Measurements from ENCODE around the gene TMCC2. TPM values are rescaled to one million over a fixed set of nuclear protein-coding genes. Genes with fewer than 3 reads are reported as not detected.
A peak's percentile ranks its signal among the peaks of the same experiment; 100 is the strongest.

The TMCC2 gene
- total RNA-seq, 6 donors from 2014 or later: 1.3 to 7.2 (median 3.8) TPM

GRCh38 chr1:205315008-205315618, 87.4 kb downstream of the TMCC2 start:
- no peaks in the 10 kb centered on the region for H3K9me3 ChIP-seq
- H3K4me3 ChIP-seq: no peak overlapping the region
- peaks cover 0 to 16% (median 11%) of the 10 kb centered on the region in 4 donors for H3K36me3 ChIP-seq
- H3K4me1 ChIP-seq: peaks cover 73 to 89% (median 76%) of the 10 kb centered on the region in 4 donors
- H3K27ac ChIP-seq: peak overlapping the region; percentile 37 to 96 (median 87)
- ATAC-seq (ENCODE audit: low FRiP score in 2 of 2): no peak
- 82% methylated on average over 4 to 5 of the region's 5 CpGs for WGBS, 2 donors
- no peaks in the 10 kb centered on the region for H3K27me3 ChIP-seq
- no peak for DNase-seq
- no peak for TF ChIP-seq CTCF (IDR thresholded peaks at IDR 0.05)
- no peak for TF ChIP-seq POLR2A (IDR thresholded peaks at IDR 0.05)
- TF ChIP-seq POLR2AphosphoS5 (IDR thresholded peaks at IDR 0.05): no peak
- TF ChIP-seq EP300 (IDR thresholded peaks at IDR 0.05): no peak

- H3K4me3 ChIP-seq: no peak overlapping the region
- peaks cover 80 to 85% (median 82%) of the 10 kb centered on the region in 4 donors for H3K4me1 ChIP-seq
- H3K36me3 ChIP-seq: peaks cover 0 to 6% (median 3%) of the 10 kb centered on the region in 4 donors
- no peaks in the 10 kb centered on the region for H3K27me3 ChIP-seq
- no peak for DNase-seq
- ATAC-seq (ENCODE audit: low FRiP score in 2 of 2): no peak
- TF ChIP-seq POLR2AphosphoS5 (IDR thresholded peaks at IDR 0.05) (no peak), POLR2A (IDR thresholded peaks at IDR 0.05) (no peak), CTCF (IDR thresholded peaks at IDR 0.05) (no peak), EP300 (IDR thresholded peaks at IDR 0.05) (no peak)
- peak overlapping the region; percentile 24 to 96 (median 93) for H3K27ac ChIP-seq
- H3K9me3 ChIP-seq: no peaks in the 10 kb centered on the region
- 27 to 45% methylated on average over 2 of the region's 2 CpGs for WGBS, 2 donors
These were observed 88.4 kb downstream of the TMCC2 start for GRCh38 chr1:205316161-205316566.

- peak overlapping the region in 1 of 4 donors; percentile 6 for H3K4me3 ChIP-seq
- H3K27ac ChIP-seq: peak overlapping the region; percentile 89 to 96 (median 93)
- ATAC-seq (ENCODE audit: low FRiP score in 2 of 2) (peak in 1 of 2 donors; percentile 72), DNase-seq (peak; percentile 79 to 93)
- 36 to 42% methylated on average over 2 to 7 of the region's 7 CpGs for WGBS, 2 donors
- H3K36me3 ChIP-seq: no peaks in the 10 kb centered on the region
- peaks cover 76 to 89% (median 84%) of the 10 kb centered on the region in 4 donors for H3K4me1 ChIP-seq
- TF ChIP-seq CTCF (IDR thresholded peaks at IDR 0.05): peak in 2 of 6 experiments; percentile 5 to 7
- TF ChIP-seq POLR2AphosphoS5 (IDR thresholded peaks at IDR 0.05): peak; percentile 39 to 62
- peak in 1 of 4 donors; percentile 24 for TF ChIP-seq POLR2A (IDR thresholded peaks at IDR 0.05)
- TF ChIP-seq EP300 (IDR thresholded peaks at IDR 0.05): peak in 1 of 4 donors; percentile 8
- H3K9me3 ChIP-seq: no peaks in the 10 kb centered on the region
- H3K27me3 ChIP-seq: no peaks in the 10 kb centered on the region
These were observed 89.7 kb downstream of the TMCC2 start for GRCh38 chr1:205317311-205317917.

GRCh38 chr1:205318231-205318991, 90.7 kb downstream of the TMCC2 start:
- no peaks in the 10 kb centered on the region for H3K9me3 ChIP-seq
- no peaks in the 10 kb centered on the region for H3K27me3 ChIP-seq
- peaks cover 66 to 84% (median 75%) of the 10 kb centered on the region in 4 donors for H3K4me1 ChIP-seq
- ATAC-seq (ENCODE audit: low FRiP score in 2 of 2) (no peak), DNase-seq (peak in 1 of 2 donors; percentile 43)
- 64 to 74% methylated on average over 6 of the region's 6 CpGs for WGBS, 2 donors
- no peaks in the 10 kb centered on the region for H3K36me3 ChIP-seq
- H3K27ac ChIP-seq: peak overlapping the region; percentile 89 to 96 (median 93)
- TF ChIP-seq CTCF (IDR thresholded peaks at IDR 0.05): no peak
- no peak for TF ChIP-seq POLR2A (IDR thresholded peaks at IDR 0.05)
- no peak for TF ChIP-seq POLR2AphosphoS5 (IDR thresholded peaks at IDR 0.05)
- no peak for TF ChIP-seq EP300 (IDR thresholded peaks at IDR 0.05)
- H3K4me3 ChIP-seq: peak overlapping the region in 3 of 4 donors; percentile 13 to 89 (median 79)

All from upper lobe of left lung (tissue), 6 donors.